H1 (cell line): ENCODE measurements around the gene ACLY. TPM values are rescaled to one million over a fixed set of nuclear protein-coding genes. Genes with fewer than 3 reads are reported as not detected.

Experiments
- CTCF ChIA-PET: fragments of 300-600 bp; sonication (Branson Sonifier 250); formaldehyde crosslinking; loops from one replicate; lab custom pipeline; 2021; ENCODE audit not compliant: partially characterized antibody; lab: Charles Lee
- POLR2A ChIA-PET: fragments of 300-600 bp; sonication (Branson Sonifier 250); formaldehyde crosslinking; loops from one replicate; lab custom pipeline; 2021; ENCODE audit warnings: inconsistent platforms; ENCODE audit not compliant: partially characterized antibody; lab: Charles Lee
- DNase-seq, 2 experiments: peaks; one replicate each; pipeline versions ENCODE4 v3.0.0 to v3.0.0-alpha.2; 2010 to 2022; ENCODE audit warnings: low spot score in 2 of 2, low read depth in 1 of 2, mixed read lengths in 1 of 2
- FAIRE-seq: peaks from 2 replicates; lab custom pipeline; 2011; peaks lifted over from hg19 to GRCh38; lab: Jason Lieb, UNC
- H2AFZ ChIP-seq: 2 replicates; pipeline ENCODE4 v1.8.1; 2012; ENCODE audit warnings: low read length, inconsistent platforms
- H2AK5ac ChIP-seq: 2 replicates; pipeline ENCODE4 v1.6.1; 2013; ENCODE audit warnings: low read depth, low read length
- H2BK120ac ChIP-seq: replicated peaks from 2 replicates; pipeline ENCODE3; 2013; ENCODE audit warnings: low read depth, low read length, inconsistent platforms
- H2BK12ac ChIP-seq: 2 replicates; pipeline ENCODE4 v1.6.1; 2013; ENCODE audit warnings: low read depth, low read length
- H2BK15ac ChIP-seq: 2 replicates; pipeline ENCODE4 v1.6.1; 2013; ENCODE audit warnings: low read length
- H2BK20ac ChIP-seq: 2 replicates; pipeline ENCODE4 v1.6.1; 2013; ENCODE audit warnings: low read length
- H2BK5ac ChIP-seq: 2 replicates; pipeline ENCODE4 v1.6.1; 2013; ENCODE audit warnings: low read depth, low read length
- H3K14ac ChIP-seq: 2 replicates; pipeline ENCODE4 v1.6.1; 2013; ENCODE audit warnings: inconsistent platforms; ENCODE audit not compliant: insufficient read length
- H3K18ac ChIP-seq: 2 replicates; pipeline ENCODE4 v1.6.1; 2013; ENCODE audit warnings: low read length; ENCODE audit errors: extremely low read depth
- H3K23ac ChIP-seq: 2 replicates; pipeline ENCODE4 v1.6.1; 2013; ENCODE audit warnings: inconsistent platforms; ENCODE audit not compliant: insufficient read length
- H3K23me2 ChIP-seq: 2 replicates; pipeline ENCODE4 v1.6.1; 2013; ENCODE audit warnings: low read depth, low read length
- H3K27ac ChIP-seq: 2 replicates; pipeline ENCODE4 v1.6.1; 2011; ENCODE audit warnings: low read depth, low read length, inconsistent platforms
- H3K27me3 ChIP-seq, 4 experiments: replicated peaks in 1 of 4; 1 replicate in 1 of 4; 2 replicates in 3 of 4; pipeline versions ENCODE4 v1.6.1 to v1.8.1; 2011 to 2013; ENCODE audit warnings: low read length in 3 of 4, mild to moderate bottlenecking in 3 of 4, inconsistent platforms in 2 of 4, mixed read lengths in 2 of 4, moderate library complexity in 1 of 4; ENCODE audit not compliant: control insufficient read depth in 3 of 4, insufficient read depth in 3 of 4; ENCODE audit errors: extremely low read depth in 1 of 4
- H3K36me3 ChIP-seq, 4 experiments: 2 replicates each; pipeline versions ENCODE4 v1.6.1 to v1.8.1; 2011 to 2013; ENCODE audit warnings: mild to moderate bottlenecking in 4 of 4, low read length in 3 of 4, moderate library complexity in 2 of 4, control low read depth in 1 of 4, inconsistent platforms in 1 of 4; ENCODE audit not compliant: insufficient read depth in 4 of 4, control insufficient read depth in 2 of 4
- H3K4ac ChIP-seq: replicated peaks from 2 replicates; pipeline ENCODE3; 2013; ENCODE audit warnings: low read length, low read depth, mixed read lengths, inconsistent platforms; ENCODE audit not compliant: insufficient read length
- H3K4me1 ChIP-seq, 4 experiments: replicated peaks in 1 of 4; 1 replicate in 1 of 4; 2 replicates in 3 of 4; pipeline versions ENCODE4 v1.6.1 to v1.8.1; 2011 to 2013; ENCODE audit warnings: low read length in 3 of 4, inconsistent platforms in 2 of 4, mixed read lengths in 1 of 4; ENCODE audit not compliant: insufficient read depth in 4 of 4, control insufficient read depth in 3 of 4
- H3K4me2 ChIP-seq, 2 experiments: 2 replicates each; pipeline versions ENCODE4 v1.6.1 to v1.8.1; 2011 to 2013; ENCODE audit warnings: low read depth in 2 of 2, low read length in 2 of 2, control low read depth in 1 of 2, inconsistent platforms in 1 of 2, mild to moderate bottlenecking in 1 of 2; ENCODE audit not compliant: insufficient read depth in 1 of 2
- H3K4me3 ChIP-seq, 4 experiments: fragments of 200-600, 300-600 bp in 1 of 4; sonication (generic), shearing (Covaris generic), sonication (Bioruptor Twin) in 1 of 4; 2 replicates each; pipeline versions ENCODE4 v1.5.1 to v1.8.1; 2011 to 2016; ENCODE audit warnings: low read length in 4 of 4, low read depth in 3 of 4, control low read depth in 2 of 4, inconsistent platforms in 2 of 4, mild to moderate bottlenecking in 2 of 4, mixed read lengths in 1 of 4, moderate library complexity in 1 of 4; ENCODE audit not compliant: insufficient read depth in 2 of 4; ENCODE audit errors: extremely low read depth in 1 of 4
- H3K56ac ChIP-seq: replicated peaks from 2 replicates; pipeline ENCODE3; 2013; ENCODE audit warnings: low read depth, mild to moderate bottlenecking, mixed read lengths, low read length, inconsistent platforms; ENCODE audit not compliant: insufficient read length
- H3K79me1 ChIP-seq: 2 replicates; pipeline ENCODE4 v1.6.1; 2013; ENCODE audit warnings: low read depth, low read length, control low read depth
- H3K79me2 ChIP-seq, 2 experiments: 2 replicates each; pipeline versions ENCODE4 v1.6.1 to v1.8.1; 2012 to 2013; ENCODE audit warnings: low read length in 2 of 2, mild to moderate bottlenecking in 2 of 2, inconsistent platforms in 1 of 2; ENCODE audit not compliant: insufficient read depth in 2 of 2, control insufficient read depth in 1 of 2
- H3K9ac ChIP-seq, 4 experiments: replicated peaks in 1 of 4; 1 replicate in 1 of 4; 2 replicates in 3 of 4; pipeline versions ENCODE4 v1.6.1 to v1.8.1; 2011 to 2013; ENCODE audit warnings: low read depth in 3 of 4, low read length in 3 of 4, control low read depth in 2 of 4, mild to moderate bottlenecking in 2 of 4, moderate library complexity in 2 of 4, inconsistent platforms in 1 of 4; ENCODE audit errors: extremely low read depth in 1 of 4
- H3K9me3 ChIP-seq, 2 experiments: 2 replicates each; pipeline versions ENCODE4 v1.6.1 to v1.8.1; 2012 to 2013; ENCODE audit warnings: mild to moderate bottlenecking in 2 of 2, moderate library complexity in 2 of 2, control low read depth in 1 of 2, inconsistent platforms in 1 of 2, low read depth in 1 of 2, low read length in 1 of 2, mixed read lengths in 1 of 2; ENCODE audit not compliant: insufficient read depth in 2 of 2
- H4K20me1 ChIP-seq, 2 experiments: replicated peaks in 1 of 2; 2 replicates each; pipeline versions ENCODE3 to v1.8.1; 2011 to 2013; ENCODE audit warnings: inconsistent platforms in 2 of 2, low read length in 2 of 2, mild to moderate bottlenecking in 1 of 2; ENCODE audit not compliant: insufficient read depth in 2 of 2, control insufficient read depth in 1 of 2
- H4K5ac ChIP-seq: 2 replicates; pipeline ENCODE4 v1.6.1; 2013; ENCODE audit warnings: low read length, low read depth, mixed read lengths, inconsistent platforms; ENCODE audit not compliant: insufficient read length
- H4K8ac ChIP-seq: 2 replicates; pipeline ENCODE4 v1.8.0; 2013; ENCODE audit warnings: mild to moderate bottlenecking, moderate library complexity, low read length, inconsistent platforms; ENCODE audit not compliant: insufficient read depth; ENCODE audit errors: extremely low read depth
- H4K91ac ChIP-seq: replicated peaks from 2 replicates; pipeline ENCODE3; 2013; ENCODE audit warnings: low read length, mixed read lengths, inconsistent platforms; ENCODE audit not compliant: insufficient read length
- ATF3 ChIP-seq: IDR thresholded peaks from 2 replicates; pipeline ENCODE4 v1.6.1; 2011; ENCODE audit warnings: low read depth, mild to moderate bottlenecking, low read length; ENCODE audit not compliant: insufficient read depth
- BCL11A ChIP-seq, 2 experiments: IDR thresholded peaks; one replicate each; pipeline ENCODE4 v1.6.1; 2011; ENCODE audit warnings: low read depth in 2 of 2, low read length in 2 of 2, mild to moderate bottlenecking in 2 of 2
- CREB1 ChIP-seq: IDR thresholded peaks from 2 replicates; pipeline ENCODE4 v1.6.1; 2012; ENCODE audit warnings: inconsistent platforms
- GABPA ChIP-seq: IDR thresholded peaks from 2 replicates; pipeline ENCODE4 v1.6.1; 2011; ENCODE audit warnings: mild to moderate bottlenecking, low read length, moderate library complexity, borderline replicate concordance; ENCODE audit not compliant: insufficient read depth
- GTF2F1 ChIP-seq: IDR thresholded peaks from 2 replicates; pipeline ENCODE4 v1.6.1; 2012; ENCODE audit warnings: low read depth, low read length, improper control_type of control experiment, borderline replicate concordance
- HDAC6 ChIP-seq: IDR thresholded peaks from one replicate; pipeline ENCODE4 v1.7.1; 2012; ENCODE audit warnings: low read depth, mild to moderate bottlenecking, inconsistent platforms, low read length, moderate library complexity
- MAX ChIP-seq: IDR thresholded peaks from 2 replicates; pipeline ENCODE4 v1.6.1; 2012; ENCODE audit warnings: inconsistent platforms
- NANOG ChIP-seq: IDR thresholded peaks from 2 replicates; pipeline ENCODE4 v1.6.1; 2011; ENCODE audit warnings: low read length, low read depth, mild to moderate bottlenecking, inconsistent platforms; ENCODE audit not compliant: insufficient read depth, poor library complexity, severe bottlenecking
- TAF7 ChIP-seq: optimal IDR thresholded peaks from 2 replicates; pipeline ENCODE3; 2011; ENCODE audit warnings: low read depth, mild to moderate bottlenecking, inconsistent platforms, low read length, moderate library complexity, borderline replicate concordance
- TBP ChIP-seq: IDR thresholded peaks from 2 replicates; pipeline ENCODE4 v1.6.1; 2011; ENCODE audit warnings: low read depth, low read length, improper control_type of control experiment
- TEAD4 ChIP-seq: IDR thresholded peaks from 2 replicates; pipeline ENCODE4 v1.6.1; 2012; ENCODE audit warnings: low read depth, low read length, inconsistent platforms, mixed read lengths
- YY1 ChIP-seq: IDR thresholded peaks from 2 replicates; pipeline ENCODE4 v1.6.1; 2011; ENCODE audit warnings: low read depth, mild to moderate bottlenecking, low read length
- WGBS, 2 experiments: shearing (Covaris generic) in 1 of 2; methylation state at CpG; one replicate each; pipeline versions ENCODE4 v1.1.6 to v1.1.7; 2013 to 2015; ENCODE audit warnings: low lambda C conversion rate in 2 of 2, mixed read lengths in 2 of 2, inconsistent platforms in 1 of 2, low coverage in 1 of 2, missing lambda C conversion rate in 1 of 2; ENCODE audit not compliant: insufficient replicate concordance in 2 of 2, insufficient coverage in 1 of 2, insufficient read length in 1 of 2; ENCODE audit errors: extremely low coverage in 1 of 2, missing lambda C conversion rate in 1 of 2; 5-methylcytosine and 5-hydroxymethylcytosine counted together
- polyA plus RNA-seq, 7 experiments: library from polyadenylated mRNA; depleted of rRNA in 3 of 7; stranded (reverse) in 5 of 7; unstranded in 2 of 7; fragments of >200 nt in 5 of 7; fragments of 200-250 nt in 2 of 7; gene quantifications; 1 replicate in 5 of 7; 2 replicates in 1 of 7; 4 replicates in 1 of 7; pipeline versions ENCODE4 v1.2.1 to v1.2.3, GENCODE V29; 2011 to 2013; ENCODE audit warnings: missing spikeins in 2 of 7, mixed read lengths in 2 of 7
- total RNA-seq: library from RNA; stranded (reverse); fragmentation: NEBNext Ultra II Directional; extraction: Animal tissue kit (Norgen Biotek cat#: 25700); gene quantifications from 2 replicates; pipeline ENCODE4 v1.2.1, GENCODE V29; 2021

The ACLY gene
- total and polyA plus RNA-seq, 2 of the 8 experiments (the other 6 are each of a cell fraction or from before 2014, with no cell fraction given) = 167 to 393 TPM

- no peaks in the 10 kb centered on the region; the same call in 1 of the 2 replicates for H3K23me2 ChIP-seq
- H4K20me1 ChIP-seq = peaks cover 1 to 4% of the 10 kb centered on the region in 2 experiments
- H3K23ac ChIP-seq = no peak overlapping the region
- FAIRE-seq (no peak), DNase-seq (no peak)
- H3K79me2 ChIP-seq = no peaks in the 10 kb centered on the region
- no peaks in the 10 kb centered on the region for H3K9me3 ChIP-seq
- H4K5ac ChIP-seq = no peak overlapping the region
- no peaks in the 10 kb centered on the region for H3K27me3 ChIP-seq
- peaks cover 7 to 56% (median 14%) of the 10 kb centered on the region in 4 experiments; a peak in 7 of 8 replicates for H3K36me3 ChIP-seq
- H3K79me1 ChIP-seq = 0 out of 2 replicates have a peak, but pooled peaks cover under 1% of the 10 kb centered on the region
- H2AFZ ChIP-seq = no peak overlapping the region
- no peak overlapping the region for H3K56ac ChIP-seq
- H2BK120ac ChIP-seq = no peak overlapping the region
- H3K4ac ChIP-seq = no peak overlapping the region
- H2BK20ac ChIP-seq = no peak overlapping the region
- H4K91ac ChIP-seq = no peak overlapping the region
- no peak overlapping the region for H3K9ac ChIP-seq
- H2BK5ac ChIP-seq = no peak overlapping the region
- H3K4me1 ChIP-seq = peaks cover 0 to 13% (median 9%) of the 10 kb centered on the region in 4 experiments; a peak in 6 of 7 replicates
- 80% methylated on average over 7 of the region's 7 CpGs; no CpG with 5 or more reads in 1 of the 2 experiments for WGBS, 2 experiments
- no peak overlapping the region for H3K4me3 ChIP-seq
- CTCF ChIA-PET = interaction anchor here (1.1 to 1.2 kb wide), 2 partner anchors 9 to 28 kb away, joined by 3 to 6 read pairs; no protein-coding TSS in a partner anchor
- no peak overlapping the region for H3K27ac ChIP-seq
- no peak overlapping the region for H2BK15ac ChIP-seq
- POLR2A ChIA-PET = interaction anchor here (0.6 to 5.6 kb wide), 9 partner anchors 8 to 93 kb away, joined by 3 to 40 read pairs (median 4); partner anchors contain the start of genes FKBP10, KLHL10, KLHL11 and NT5C3B
- H2BK12ac ChIP-seq = no peak overlapping the region
- no peak overlapping the region for H3K14ac ChIP-seq
- no peak overlapping the region for H4K8ac ChIP-seq
- no peak overlapping the region for H3K4me2 ChIP-seq
- no peak overlapping the region for H2AK5ac ChIP-seq
- no peak overlapping the region for H3K18ac ChIP-seq
- no peak for TF ChIP-seq MAX
- TF ChIP-seq GTF2F1 = no peak
- no peak for TF ChIP-seq CREB1
- no peak for TF ChIP-seq NANOG
- TF ChIP-seq YY1 = no peak
- TF ChIP-seq TBP = no peak
- no peak for TF ChIP-seq BCL11A (IDR thresholded peaks at IDR 0.05; ENCODE audit: low read depth in 2 of 2, low read length in 2 of 2)
- no peak for TF ChIP-seq HDAC6
- TF ChIP-seq TEAD4 = no peak
- no peak for TF ChIP-seq TAF7
- no peak for TF ChIP-seq GABPA
- no peak for TF ChIP-seq ATF3
Measured at GRCh38 chr17:41824086-41824485, 94.7 kb downstream of the ACLY start.
